Tibial nerve (tissue), 4 donors: Measurements from ENCODE around the gene MAGI1. TPM values are rescaled to one million over a fixed set of nuclear protein-coding genes. Genes with fewer than 3 reads are reported as not detected.

Experiments
- DNase-seq, 2 donors: peaks; one replicate each; pipeline ENCODE4 v3.0.0-alpha.2; 2019; ENCODE audit warnings: low spot score in 2 of 2
- H3K27ac ChIP-seq, 4 donors: fragments of 200-600 bp; sonication (generic) in 3 of 4; one replicate each; pipeline ENCODE4 v1.5.1; 2017 to 2019; ENCODE audit warnings: mild to moderate bottlenecking in 1 of 4
- H3K27me3 ChIP-seq, 2 donors: fragments of 200-600 bp; sonication (generic) in 1 of 2; one replicate each; pipeline versions ENCODE4 v1.5.1 to v1.6.0; 2017 to 2019
- H3K36me3 ChIP-seq, 3 donors: fragments of 200-600 bp; sonication (generic); one replicate each; pipeline ENCODE4 v1.5.1; 2018 to 2019
- H3K4me1 ChIP-seq, 4 donors: fragments of 200-600 bp; sonication (generic) in 3 of 4; one replicate each; pipeline ENCODE4 v1.5.1; 2017 to 2019
- H3K4me3 ChIP-seq, 4 donors: fragments of 200-600 bp; sonication (generic) in 3 of 4; one replicate each; pipeline ENCODE4 v1.5.1; 2017 to 2019; ENCODE audit warnings: mild to moderate bottlenecking in 1 of 4, moderate library complexity in 1 of 4
- H3K9me3 ChIP-seq, 4 donors: fragments of 200-600 bp; sonication (generic) in 3 of 4; one replicate each; pipeline ENCODE4 v1.5.1; 2017 to 2019
- EP300 ChIP-seq, 2 donors: sonication (generic); formaldehyde crosslinking; IDR thresholded peaks; one replicate each; pipeline ENCODE4 v1.6.1; 2017; ENCODE audit warnings: antibody characterized with exemption in 2 of 2, mild to moderate bottlenecking in 1 of 2
- POLR2A ChIP-seq, 2 donors: fragments of 450-650 bp; IDR thresholded peaks; one replicate each; pipeline ENCODE4 v1.6.1; 2017; ENCODE audit warnings: antibody characterized with exemption in 2 of 2, mild to moderate bottlenecking in 2 of 2, moderate library complexity in 2 of 2
- WGBS, 2 donors: methylation state at CpG; one replicate each; pipeline ENCODE4 v1.1.5; 2018; 5-methylcytosine and 5-hydroxymethylcytosine counted together
- total RNA-seq, 4 donors: library from RNA; depleted of rRNA; stranded (reverse); fragments of >200 nt; gene quantifications; one replicate each; pipeline ENCODE4 v1.1.0, GENCODE V29; 2016
- TF ChIP-seq, protein P1 (sequence below), 5 experiments: fragments of 200-600 bp in 3 of 5; fragments of 450-650 bp in 2 of 5; sonication (generic) in 3 of 5; IDR thresholded peaks; one replicate each; pipeline ENCODE4 v1.5.1; 2016 to 2019; ENCODE audit warnings: antibody characterized with exemption in 5 of 5, mild to moderate bottlenecking in 3 of 5, moderate library complexity in 2 of 5

The MAGI1 gene
- total RNA-seq, 4 donors from 2014 or later: 30.6 to 52.8 (median 36.1) TPM

DNA sequence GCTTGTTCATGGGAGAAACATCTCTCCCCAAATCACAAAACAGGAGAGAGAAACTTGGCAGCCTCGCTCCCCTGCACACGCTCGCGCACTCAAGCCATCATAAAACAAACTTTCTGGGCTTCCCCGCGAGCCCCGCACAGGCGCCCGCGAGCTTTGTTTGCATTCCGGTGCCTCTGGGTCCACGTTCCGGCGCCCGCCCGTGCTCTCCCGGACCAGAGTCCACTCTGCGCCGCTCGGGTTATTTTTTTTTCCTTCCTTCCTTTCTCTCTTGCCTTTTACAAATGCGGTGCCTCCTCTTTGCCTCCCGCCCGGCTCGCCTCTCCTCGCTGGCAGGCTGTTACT, 363 bp downstream of the MAGI1 start:
- WGBS, 2 donors: 1% methylated on average over 25 of the region's 25 CpGs
- H3K4me1 ChIP-seq: peaks cover 0 to 29% (median 4%) of the 10 kb centered on the region in 4 donors
- H3K4me3 ChIP-seq: peak overlapping the region; percentile 59 to 82 (median 73)
- H3K27me3 ChIP-seq: no peaks in the 10 kb centered on the region
- DNase-seq: peak in 1 of 2 donors; percentile 40
- H3K36me3 ChIP-seq: no peaks in the 10 kb centered on the region
- peak overlapping the region; percentile 15 to 90 (median 79) for H3K27ac ChIP-seq
- TF ChIP-seq EP300 (IDR thresholded peaks at IDR 0.05): peak in 1 of 2 donors; percentile 43
- TF ChIP-seq POLR2A (IDR thresholded peaks at IDR 0.05): no peak
- no peaks in the 10 kb centered on the region for H3K9me3 ChIP-seq

DNA sequence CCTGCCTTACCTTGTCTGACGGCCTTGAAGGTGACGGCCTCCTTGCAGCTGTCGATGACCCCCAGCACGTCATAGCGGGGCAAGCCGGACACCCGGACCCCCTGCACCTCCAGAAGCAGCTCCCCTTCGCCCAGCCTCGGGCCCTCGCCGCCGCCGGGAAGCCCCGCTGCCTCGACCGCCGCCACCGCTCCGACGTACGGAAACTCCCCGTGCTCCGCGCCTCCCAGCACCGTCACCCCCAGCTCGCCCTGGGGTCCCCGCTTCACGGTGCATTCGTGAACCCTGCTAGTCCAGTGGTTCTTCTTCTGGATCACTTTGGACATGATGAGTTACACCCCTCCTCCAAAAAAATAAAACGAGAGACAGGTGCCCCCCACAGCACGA, 740 bp downstream of the MAGI1 start:
- 1% methylated on average over 15 to 26 of the region's 31 CpGs for WGBS, 2 donors
- Histone ChIP-seq H3K36me3 (no peaks in the 10 kb centered on the region), H3K4me1 (peaks cover 0 to 29% (median 4%) of the 10 kb centered on the region in 4 donors), H3K27me3 (no peaks in the 10 kb centered on the region), H3K9me3 (no peaks in the 10 kb centered on the region), H3K27ac (peak overlapping the region; percentile 15 to 90 (median 79)), H3K4me3 (peak overlapping the region; percentile 59 to 82 (median 73))
- no peak for TF ChIP-seq EP300 (IDR thresholded peaks at IDR 0.05)
- TF ChIP-seq, protein P1, sequence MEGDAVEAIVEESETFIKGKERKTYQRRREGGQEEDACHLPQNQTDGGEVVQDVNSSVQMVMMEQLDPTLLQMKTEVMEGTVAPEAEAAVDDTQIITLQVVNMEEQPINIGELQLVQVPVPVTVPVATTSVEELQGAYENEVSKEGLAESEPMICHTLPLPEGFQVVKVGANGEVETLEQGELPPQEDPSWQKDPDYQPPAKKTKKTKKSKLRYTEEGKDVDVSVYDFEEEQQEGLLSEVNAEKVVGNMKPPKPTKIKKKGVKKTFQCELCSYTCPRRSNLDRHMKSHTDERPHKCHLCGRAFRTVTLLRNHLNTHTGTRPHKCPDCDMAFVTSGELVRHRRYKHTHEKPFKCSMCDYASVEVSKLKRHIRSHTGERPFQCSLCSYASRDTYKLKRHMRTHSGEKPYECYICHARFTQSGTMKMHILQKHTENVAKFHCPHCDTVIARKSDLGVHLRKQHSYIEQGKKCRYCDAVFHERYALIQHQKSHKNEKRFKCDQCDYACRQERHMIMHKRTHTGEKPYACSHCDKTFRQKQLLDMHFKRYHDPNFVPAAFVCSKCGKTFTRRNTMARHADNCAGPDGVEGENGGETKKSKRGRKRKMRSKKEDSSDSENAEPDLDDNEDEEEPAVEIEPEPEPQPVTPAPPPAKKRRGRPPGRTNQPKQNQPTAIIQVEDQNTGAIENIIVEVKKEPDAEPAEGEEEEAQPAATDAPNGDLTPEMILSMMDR (IDR thresholded peaks at IDR 0.05): no peak
- no peak for TF ChIP-seq POLR2A (IDR thresholded peaks at IDR 0.05)
- DNase-seq: no peak

DNA sequence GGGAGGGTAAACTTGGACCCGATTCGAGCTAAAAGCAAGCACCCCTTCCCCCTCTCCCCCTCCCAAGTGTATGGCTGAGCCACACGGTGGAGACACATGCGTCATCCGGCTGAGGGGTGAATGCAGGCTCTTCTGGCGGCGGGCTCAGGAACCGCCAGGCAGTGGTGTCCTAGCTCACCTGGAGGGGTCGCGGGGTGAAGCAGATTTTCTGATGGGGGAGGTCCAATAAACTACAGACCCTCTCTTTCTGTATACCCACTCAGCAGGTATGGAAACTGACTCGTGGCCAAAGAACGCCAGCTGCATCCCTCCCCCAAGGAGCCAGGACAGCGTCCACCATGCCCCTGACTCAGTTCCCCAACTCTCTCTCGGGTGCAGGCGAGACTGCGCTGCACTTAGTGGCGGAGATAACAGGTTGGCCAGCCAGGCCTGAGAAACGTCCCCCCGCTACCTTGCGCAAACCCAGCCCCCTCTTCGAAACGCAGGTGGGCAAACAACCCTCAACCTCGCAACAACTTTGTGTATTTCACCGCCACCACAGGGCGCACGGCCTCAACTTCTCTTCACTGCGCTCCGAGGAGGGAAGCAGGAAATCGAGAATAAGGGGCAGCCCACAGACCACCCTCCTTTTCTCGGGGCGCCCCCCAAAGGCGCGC, 1.3 kb downstream of the MAGI1 start:
- TF ChIP-seq POLR2A (IDR thresholded peaks at IDR 0.05) (no peak), EP300 (IDR thresholded peaks at IDR 0.05) (no peak)
- TF ChIP-seq, protein P1 (IDR thresholded peaks at IDR 0.05): peak in 2 of 5 experiments; percentile 23 to 24
- no peak for DNase-seq
- 2 to 6% methylated on average over 21 to 30 of the region's 33 CpGs for WGBS, 2 donors
- Histone ChIP-seq H3K27ac (peak overlapping the region in 3 of 4 donors; percentile 15 to 90 (median 76)), H3K9me3 (no peaks in the 10 kb centered on the region), H3K4me3 (peak overlapping the region; percentile 59 to 82 (median 73)), H3K27me3 (no peaks in the 10 kb centered on the region), H3K4me1 (peaks cover 0 to 29% (median 4%) of the 10 kb centered on the region in 4 donors), H3K36me3 (no peaks in the 10 kb centered on the region)

DNA sequence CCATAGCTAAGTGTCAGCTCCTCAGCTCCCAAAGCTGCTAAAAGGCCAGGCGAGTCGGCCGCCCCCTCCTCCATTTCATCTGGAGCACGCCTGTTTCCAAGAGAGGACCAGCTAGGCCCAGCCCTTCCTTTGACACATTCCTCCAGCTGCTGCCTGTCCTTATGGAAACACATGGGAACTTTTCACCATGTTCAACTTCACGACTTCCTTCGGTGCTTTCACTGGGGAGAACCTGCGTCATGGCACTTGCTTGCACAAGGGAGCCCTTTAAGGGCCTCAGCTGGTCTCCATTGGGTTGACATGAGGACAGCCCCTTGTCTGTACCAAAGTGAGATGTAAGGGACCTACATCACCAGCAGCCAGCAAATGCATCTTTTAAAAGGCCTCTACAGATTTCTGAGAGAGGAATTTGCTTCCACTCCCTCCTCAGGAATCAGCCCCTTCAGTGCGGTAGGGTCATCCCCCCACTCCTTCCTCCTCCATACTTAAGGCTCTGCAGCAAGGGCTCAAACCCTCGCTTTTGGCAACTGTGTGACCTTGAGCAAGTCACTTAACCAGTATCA, 2.1 kb downstream of the MAGI1 start:
- H3K27me3 ChIP-seq: no peaks in the 10 kb centered on the region
- H3K4me3 ChIP-seq: peak overlapping the region in 3 of 4 donors; percentile 70 to 82 (median 76)
- no peaks in the 10 kb centered on the region for H3K36me3 ChIP-seq
- no peak for DNase-seq
- no peak overlapping the region for H3K27ac ChIP-seq
- no peaks in the 10 kb centered on the region for H3K9me3 ChIP-seq
- WGBS, 2 donors: 52 to 63% methylated on average over 9 of the region's 9 CpGs
- TF ChIP-seq POLR2A (IDR thresholded peaks at IDR 0.05): no peak
- no peak for TF ChIP-seq EP300 (IDR thresholded peaks at IDR 0.05)
- TF ChIP-seq, protein P1 (IDR thresholded peaks at IDR 0.05): no peak
- peaks cover 0 to 29% (median 4%) of the 10 kb centered on the region in 4 donors for H3K4me1 ChIP-seq

DNA sequence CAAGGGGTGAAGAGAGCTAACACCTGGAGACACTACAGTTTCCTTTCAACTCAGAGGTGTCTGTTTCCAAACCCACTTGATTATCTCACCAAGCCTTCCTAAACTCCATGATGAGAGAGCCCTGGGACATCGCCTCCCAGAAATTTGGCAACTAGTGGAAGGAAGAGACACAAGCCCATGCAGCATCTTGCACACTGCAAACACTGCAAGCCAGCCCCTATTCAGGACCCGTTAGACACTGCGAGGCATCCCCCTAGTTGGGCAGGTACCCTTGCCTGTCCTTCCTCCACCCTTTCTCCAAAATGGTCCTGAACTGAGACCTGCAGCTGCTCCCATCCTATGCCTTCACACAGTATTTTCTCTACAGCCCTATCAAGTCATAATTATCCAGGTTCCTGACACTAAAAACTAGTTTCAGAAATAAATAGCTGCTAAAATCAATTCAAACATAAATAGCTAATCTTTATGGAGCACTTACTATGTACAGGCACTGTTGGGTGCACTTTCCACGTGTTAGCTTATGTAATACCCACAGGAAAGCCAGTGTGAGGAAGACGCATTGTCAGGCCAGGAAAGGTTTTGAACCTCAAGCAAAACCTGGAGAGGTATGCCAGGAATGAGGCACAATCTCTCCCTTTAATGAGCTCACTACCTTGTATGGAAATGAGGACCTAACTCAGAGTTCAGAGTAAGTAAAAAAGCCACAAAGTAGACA, 2.8 kb downstream of the MAGI1 start:
- no peak for DNase-seq
- Histone ChIP-seq H3K4me1 (peaks cover 0 to 29% (median 4%) of the 10 kb centered on the region in 4 donors), H3K4me3 (peak overlapping the region in 1 of 4 donors; percentile 82), H3K27ac (no peak overlapping the region), H3K9me3 (no peaks in the 10 kb centered on the region), H3K36me3 (no peaks in the 10 kb centered on the region), H3K27me3 (no peaks in the 10 kb centered on the region)
- no peak for TF ChIP-seq POLR2A (IDR thresholded peaks at IDR 0.05)
- TF ChIP-seq, protein P1 (IDR thresholded peaks at IDR 0.05): no peak
- TF ChIP-seq EP300 (IDR thresholded peaks at IDR 0.05): no peak
- 59 to 69% methylated on average over 5 of the region's 5 CpGs for WGBS, 2 donors
